HG03039 (cell line): ENCODE results near the gene TEX28.
"Not testable (repeated sequence)": the region's sequence is repeated elsewhere in the genome, so short reads cannot be mapped to it uniquely, and the experiment has no call there.

Source experiments
- ATAC-seq: cut with Tn5 transposase; IDR thresholded peaks from one replicate; pipeline ENCODE4 v1.9.1; 2021; ENCODE audit warnings: mild to moderate bottlenecking, moderate library complexity; ENCODE audit not compliant: unreplicated experiment

The TEX28 gene

GRCh38 chrX:154294791-154295574 is at the start of gene TEX28:
Gene TEX28, minus strand, starts transcription at chrX:154295124. Its CDS starts 3,007 bp downstream, at chrX:154292117.
- no peak for ATAC-seq

- ATAC-seq: not testable (repeated sequence)
Observed at GRCh38 chrX:154343620-154344019, 48.7 kb upstream of the TEX28 start.

- not testable (repeated sequence) for ATAC-seq
Observed at GRCh38 chrX:154343063-154343462, 48.1 kb upstream of the TEX28 start.

- peak; percentile 65 for ATAC-seq
Observed at GRCh38 chrX:154341399-154342298, 46.7 kb upstream of the TEX28 start.

- no peak for ATAC-seq
Observed at GRCh38 chrX:154334496-154334895, 39.6 kb upstream of the TEX28 start.

- no peak for ATAC-seq
Observed at GRCh38 chrX:154333837-154334271, 38.9 kb upstream of the TEX28 start.

GRCh38 chrX:154333116-154333515 is 38.2 kb upstream of the TEX28 start:
- no peak for ATAC-seq

GRCh38 chrX:154332561-154332960 is 37.6 kb upstream of the TEX28 start:
- ATAC-seq: no peak

- no peak for ATAC-seq
Observed at GRCh38 chrX:154329294-154329693, 34.4 kb upstream of the TEX28 start.

- no peak for ATAC-seq
Observed at GRCh38 chrX:154328646-154329045, 33.7 kb upstream of the TEX28 start.

GRCh38 chrX:154327038-154327820 is 32.3 kb upstream of the TEX28 start:
- ATAC-seq: no peak

GRCh38 chrX:154325541-154325940 is 30.6 kb upstream of the TEX28 start:
- ATAC-seq: no peak

- ATAC-seq: no peak
Observed at GRCh38 chrX:154323537-154323936, 28.6 kb upstream of the TEX28 start.

GRCh38 chrX:154322890-154323289 is 28.0 kb upstream of the TEX28 start:
- no peak for ATAC-seq

- ATAC-seq: no peak
Observed at GRCh38 chrX:154321594-154321993, 26.7 kb upstream of the TEX28 start.

GRCh38 chrX:154321152-154321551 is 26.2 kb upstream of the TEX28 start:
- ATAC-seq: no peak

- ATAC-seq: no peak
Observed at GRCh38 chrX:154320406-154320805, 25.5 kb upstream of the TEX28 start.

- ATAC-seq: no peak
Observed at GRCh38 chrX:154317391-154317995, 22.6 kb upstream of the TEX28 start.

- no peak for ATAC-seq
Observed at GRCh38 chrX:154315416-154315815, 20.5 kb upstream of the TEX28 start.

- ATAC-seq: no peak
Observed at GRCh38 chrX:154313147-154313546, 18.2 kb upstream of the TEX28 start.

- no peak for ATAC-seq
Observed at GRCh38 chrX:154312116-154312515, 17.2 kb upstream of the TEX28 start.
